Natural killer cell treated with Interleukin-12 subunit alpha and Interleukin-12 subunit beta and Interleukin-15 and Interleukin-18, amount 100 ng/mL, for 72 hours (primary cell): Measurements from ENCODE around the gene CSAG1. TPM values are rescaled to one million over a fixed set of nuclear protein-coding genes. Genes with fewer than 3 reads are reported as not detected.
"Not testable (repeated sequence)": the region's sequence is repeated elsewhere in the genome, so short reads cannot be mapped to it uniquely, and the experiment has no call there.

Source experiments
- ATAC-seq, 2 donors: fragments of 150-1000 bp; cut with Tn5 transposase in 1 of 2; sonication (Bioruptor Pico), chemical (Tn5 transposase) in 1 of 2; 2 replicates each; pipeline ENCODE4 v1.10.0; 2021
- DNase-seq: peaks from one replicate; pipeline ENCODE4 v3.0.0; 2022; ENCODE audit warnings: low spot score
- H3K27ac Mint-ChIP-seq, 2 donors: 1 replicate in 1 of 2; 2 replicates in 1 of 2; pipeline ENCODE4 v1.8.0; 2022; ENCODE audit warnings: mixed read lengths in 2 of 2, mild to moderate bottlenecking in 1 of 2, moderate library complexity in 1 of 2
- H3K27me3 Mint-ChIP-seq, 2 donors: 1 replicate in 1 of 2; 2 replicates in 1 of 2; pipeline ENCODE4 v1.8.0; 2022; ENCODE audit warnings: mixed read lengths in 2 of 2
- H3K36me3 Mint-ChIP-seq: one replicate; pipeline ENCODE4 v1.8.0; 2022; ENCODE audit warnings: mixed read lengths
- H3K4me1 Mint-ChIP-seq, 2 donors: 1 replicate in 1 of 2; 2 replicates in 1 of 2; pipeline ENCODE4 v1.8.0; 2022; ENCODE audit warnings: low read depth in 2 of 2, mixed read lengths in 2 of 2, mild to moderate bottlenecking in 1 of 2
- H3K4me3 Mint-ChIP-seq: one replicate; pipeline ENCODE4 v1.8.0; 2022; ENCODE audit warnings: mixed read lengths
- H3K9me3 Mint-ChIP-seq: 2 replicates; pipeline ENCODE4 v1.8.0; 2022; ENCODE audit warnings: mixed read lengths
- total RNA-seq, 2 donors: library from RNA; stranded (reverse); gene quantifications; one replicate each; pipeline ENCODE4 v1.2.3, GENCODE V29; 2022

CSAG1 gene
- total RNA-seq, result not detected

GRCh38 chrX:152733261-152733975, at the start of gene CSAG1, which contains the start of gene MAGEA12:
Gene CSAG1, minus strand, starts transcription at chrX:152733721. Its CDS starts 1,261 bp downstream, at chrX:152732460.
Gene MAGEA12, plus strand, starts transcription at chrX:152733757. Its CDS starts 2,405 bp downstream, at chrX:152736162.
- ATAC-seq (no peak), DNase-seq (no peak)
- H3K4me3 Mint-ChIP-seq, result no peak within 1 kb of the TSS
- H3K4me1 Mint-ChIP-seq, result no peaks in the 10 kb centered on the region
- no peaks in the 10 kb centered on the region for H3K36me3 Mint-ChIP-seq
- peaks cover 11 to 25% of the 10 kb centered on the region in 2 donors for H3K27me3 Mint-ChIP-seq
- H3K27ac Mint-ChIP-seq, result no peak within 1 kb of the TSS
- H3K9me3 Mint-ChIP-seq, result no peaks in the 10 kb centered on the region

- H3K4me3 Mint-ChIP-seq, H3K36me3 Mint-ChIP-seq, H3K4me1 Mint-ChIP-seq, H3K27ac Mint-ChIP-seq, DNase-seq, H3K27me3 Mint-ChIP-seq, H3K9me3 Mint-ChIP-seq: not testable (repeated sequence)
- ATAC-seq, result peak in 1 of 2 donors; percentile 20
Observed at GRCh38 chrX:152769549-152770289, 36.2 kb upstream of the CSAG1 start, which contains the start of gene MAGEA6. Gene MAGEA6, minus strand, starts transcription at chrX:152769689. Its CDS starts 2,039 bp downstream, at chrX:152767650.

- H3K4me1 Mint-ChIP-seq, ATAC-seq, H3K9me3 Mint-ChIP-seq, H3K36me3 Mint-ChIP-seq, H3K27me3 Mint-ChIP-seq, H3K27ac Mint-ChIP-seq, H3K4me3 Mint-ChIP-seq: not testable (repeated sequence)
- DNase-seq, result peak; percentile 31
Observed at GRCh38 chrX:152766562-152766961, 33.0 kb upstream of the CSAG1 start.

GRCh38 chrX:152761582-152761981, 28.1 kb upstream of the CSAG1 start:
- not testable (repeated sequence) for H3K4me1 Mint-ChIP-seq, H3K27me3 Mint-ChIP-seq, H3K9me3 Mint-ChIP-seq, H3K36me3 Mint-ChIP-seq, H3K4me3 Mint-ChIP-seq, DNase-seq, H3K27ac Mint-ChIP-seq
- peak in 1 of 2 donors; percentile 20 for ATAC-seq

- not testable (repeated sequence) for H3K27me3 Mint-ChIP-seq, H3K9me3 Mint-ChIP-seq, DNase-seq, H3K27ac Mint-ChIP-seq, H3K4me3 Mint-ChIP-seq, H3K4me1 Mint-ChIP-seq, ATAC-seq, H3K36me3 Mint-ChIP-seq
Observed at GRCh38 chrX:152759544-152759943, 26.0 kb upstream of the CSAG1 start.

- not testable (repeated sequence) for H3K9me3 Mint-ChIP-seq, H3K27ac Mint-ChIP-seq, H3K4me3 Mint-ChIP-seq, DNase-seq, H3K27me3 Mint-ChIP-seq, H3K36me3 Mint-ChIP-seq, ATAC-seq, H3K4me1 Mint-ChIP-seq
Observed at GRCh38 chrX:152758918-152759317, 25.4 kb upstream of the CSAG1 start, which contains the start of gene CSAG3. Gene CSAG3, plus strand, starts transcription at chrX:152759218.

- H3K4me1 Mint-ChIP-seq, H3K9me3 Mint-ChIP-seq, H3K4me3 Mint-ChIP-seq, H3K27ac Mint-ChIP-seq, DNase-seq, H3K27me3 Mint-ChIP-seq, H3K36me3 Mint-ChIP-seq, ATAC-seq: not testable (repeated sequence)
Observed at GRCh38 chrX:152754871-152755270, 21.4 kb upstream of the CSAG1 start.

- H3K4me1 Mint-ChIP-seq, H3K4me3 Mint-ChIP-seq, H3K36me3 Mint-ChIP-seq, DNase-seq, ATAC-seq, H3K9me3 Mint-ChIP-seq, H3K27ac Mint-ChIP-seq, H3K27me3 Mint-ChIP-seq: not testable (repeated sequence)
Observed at GRCh38 chrX:152753686-152754650, 20.4 kb upstream of the CSAG1 start, which contains the start of gene MAGEA2. Gene MAGEA2, minus strand, starts transcription at chrX:152753842. Its CDS starts 2,479 bp downstream, at chrX:152751363.

GRCh38 chrX:152738560-152738959, 5.0 kb upstream of the CSAG1 start:
- H3K9me3 Mint-ChIP-seq, result no peaks in the 10 kb centered on the region
- no peaks in the 10 kb centered on the region for H3K4me1 Mint-ChIP-seq
- no peak for DNase-seq
- H3K4me3 Mint-ChIP-seq, result no peak overlapping the region
- H3K27ac Mint-ChIP-seq, result no peak overlapping the region
- no peaks in the 10 kb centered on the region for H3K36me3 Mint-ChIP-seq
- H3K27me3 Mint-ChIP-seq, result peaks cover 0 to 17% of the 10 kb centered on the region in 2 donors
- no peak for ATAC-seq

- not testable (repeated sequence) for H3K27ac Mint-ChIP-seq, H3K36me3 Mint-ChIP-seq, H3K4me1 Mint-ChIP-seq, H3K4me3 Mint-ChIP-seq, DNase-seq, H3K9me3 Mint-ChIP-seq, ATAC-seq
- peaks cover 0 to 17% of the 10 kb centered on the region in 2 donors for H3K27me3 Mint-ChIP-seq
Observed at GRCh38 chrX:152736528-152736927, 3.0 kb upstream of the CSAG1 start.

GRCh38 chrX:152735860-152736511, 2.5 kb upstream of the CSAG1 start:
- H3K4me1 Mint-ChIP-seq, result no peaks in the 10 kb centered on the region
- H3K9me3 Mint-ChIP-seq, result no peaks in the 10 kb centered on the region
- H3K36me3 Mint-ChIP-seq, result no peaks in the 10 kb centered on the region
- no peak overlapping the region for H3K27ac Mint-ChIP-seq
- DNase-seq (no peak), ATAC-seq (no peak)
- H3K4me3 Mint-ChIP-seq, result no peak overlapping the region
- H3K27me3 Mint-ChIP-seq, result peaks cover 0 to 22% of the 10 kb centered on the region in 2 donors

GRCh38 chrX:152735101-152735500, 1.6 kb upstream of the CSAG1 start:
- H3K27me3 Mint-ChIP-seq, result peaks cover 0 to 20% of the 10 kb centered on the region in 2 donors
- ATAC-seq (peak in 1 of 2 donors; percentile 15), DNase-seq (no peak)

More at GRCh38 chrX:152735101-152735500, 1.6 kb upstream of the CSAG1 start:
- H3K9me3 Mint-ChIP-seq, result no peaks in the 10 kb centered on the region
- no peak overlapping the region for H3K4me3 Mint-ChIP-seq
- H3K36me3 Mint-ChIP-seq, result no peaks in the 10 kb centered on the region
- no peaks in the 10 kb centered on the region for H3K4me1 Mint-ChIP-seq
- H3K27ac Mint-ChIP-seq, result no peak overlapping the region
